MCF 10A (cell line): ENCODE measurements around the gene TMEM203. TPM values are rescaled to one million over a fixed set of nuclear protein-coding genes. Genes with fewer than 3 reads are reported as not detected.
"Not testable (repeated sequence)": the region's sequence is repeated elsewhere in the genome, so short reads cannot be mapped to it uniquely, and the experiment has no call there.

Experiments used
- BruUV-seq: library from RNA; stranded (reverse); fragments of 400-500 nt; replicated peaks from 2 replicates; lab custom pipeline; 2021; lab: Mats Ljungman, UMichigan
- CTCF ChIA-PET: fragments of 300-600 bp; sonication (Branson Sonifier 250); formaldehyde crosslinking; extraction: SDS; loops from one replicate; lab custom pipeline; 2021; ENCODE audit warnings: antibody characterized with exemption, inconsistent platforms; lab: Yijun Ruan, JAX
- POLR2A ChIA-PET: fragments of 300-600, 350-650 bp; sonication (Branson Sonifier 250); formaldehyde crosslinking; extraction: SDS; loops from one replicate; lab custom pipeline; 2020; ENCODE audit warnings: antibody characterized with exemption, inconsistent platforms; lab: Yijun Ruan, JAX
- DNase-seq: peaks from one replicate; pipeline ENCODE4 v3.0.0-alpha.2; 2018; ENCODE audit not compliant: unreplicated experiment
- H3K27ac Mint-ChIP-seq: one replicate; pipeline ENCODE4 v1.8.0; 2022; ENCODE audit warnings: mild to moderate bottlenecking, low read depth, mixed read lengths; ENCODE audit not compliant: unreplicated experiment
- H3K27me3 Mint-ChIP-seq: one replicate; pipeline ENCODE4 v1.8.0; 2022; ENCODE audit warnings: mixed read lengths; ENCODE audit not compliant: insufficient read depth, unreplicated experiment
- H3K36me3 Mint-ChIP-seq: one replicate; pipeline ENCODE4 v1.8.0; 2022; ENCODE audit warnings: mild to moderate bottlenecking, moderate library complexity, mixed read lengths; ENCODE audit not compliant: insufficient read depth, unreplicated experiment
- H3K4me1 Mint-ChIP-seq: one replicate; pipeline ENCODE4 v1.8.0; 2022; ENCODE audit warnings: mixed read lengths; ENCODE audit not compliant: insufficient read depth, unreplicated experiment
- H3K4me3 Mint-ChIP-seq: one replicate; pipeline ENCODE4 v1.8.0; 2022; ENCODE audit warnings: mild to moderate bottlenecking, moderate library complexity, mixed read lengths; ENCODE audit not compliant: unreplicated experiment
- H3K9me3 Mint-ChIP-seq: one replicate; pipeline ENCODE4 v1.8.0; 2022; ENCODE audit warnings: mixed read lengths; ENCODE audit not compliant: unreplicated experiment
- CTCF ChIP-seq: fragments of 200-600 bp; IDR thresholded peaks from one replicate; pipeline ENCODE4 v1.8.0; 2022; ENCODE audit warnings: antibody characterized with exemption, mild to moderate bottlenecking; ENCODE audit not compliant: unreplicated experiment
- intact Hi-C: fragments of 100-400 bp; cut with micrococcal nuclease; formaldehyde crosslinking; loops from 2 replicates; pipeline ENCODE4 v1.14.1; 2022
- total RNA-seq: library from RNA; stranded (reverse); gene quantifications from 2 replicates; pipeline ENCODE4 v1.2.3, GENCODE V29; 2022

The TMEM203 gene
- total RNA-seq, 1 experiment from 2014 or later: 31.4 TPM

- intact Hi-C loops: loop anchor here (2.0 kb wide), 1 partner anchor 52 kb away; the partner anchor contains the start of genes ANAPC2 and SSNA1
- Mint-ChIP-seq H3K27ac (no peak overlapping the region), H3K36me3 (peaks cover 45% of the 10 kb centered on the region), H3K4me3 (peak overlapping the region; percentile 80), H3K9me3 (no peaks in the 10 kb centered on the region), H3K27me3 (no peaks in the 10 kb centered on the region), H3K4me1 (peaks cover 15% of the 10 kb centered on the region)
- TF ChIP-seq CTCF: no peak
- ChIA-PET POLR2A (interaction anchor here (0.6 to 8.6 kb wide), 39 partner anchors 9 to 1146 kb away, joined by 3 to 118 read pairs (median 4); partner anchors contain the start of genes ANAPC2, CYSRT1, MAN1B1 and MRPL41), CTCF (interaction anchor here (0.7 to 1.3 kb wide), 3 partner anchors 14 to 70 kb away, joined by 3 read pairs; no protein-coding TSS in a partner anchor)
- BruUV-seq: no TSS peak
- DNase-seq: peak; percentile 71
Measured at GRCh38 chr9:137240318-137240840, 34.9 kb upstream of the TMEM203 start.

GRCh38 chr9:137239541-137240200, 34.2 kb upstream of the TMEM203 start:
- ChIA-PET POLR2A (interaction anchor here (0.6 to 8.6 kb wide), 18 partner anchors 10 to 511 kb away, joined by 3 to 118 read pairs (median 10); partner anchors contain the start of genes ANAPC2, CYSRT1, MAN1B1 and NDOR1), CTCF (interaction anchor here (0.7 to 3.5 kb wide), 5 partner anchors 13 to 153 kb away, joined by 3 to 36 read pairs (median 3); partner anchors contain the start of genes CYSRT1, MAN1B1, RNF208 and RNF224)
- Mint-ChIP-seq H3K4me1 (peaks cover 15% of the 10 kb centered on the region), H3K4me3 (peak overlapping the region; percentile 80), H3K36me3 (peaks cover 52% of the 10 kb centered on the region)
- not testable (repeated sequence) for DNase-seq, H3K27me3 Mint-ChIP-seq, H3K27ac Mint-ChIP-seq, H3K9me3 Mint-ChIP-seq
- intact Hi-C loops: loop anchor here (2.0 kb wide), 1 partner anchor 51 kb away; the partner anchor contains the start of genes ANAPC2 and SSNA1
- BruUV-seq: TSS peak; percentile 65

GRCh38 chr9:137237759-137238726, 32.6 kb upstream of the TMEM203 start:
- Mint-ChIP-seq H3K27ac (no peak overlapping the region), H3K27me3 (no peaks in the 10 kb centered on the region), H3K9me3 (no peaks in the 10 kb centered on the region), H3K36me3 (peaks cover 37% of the 10 kb centered on the region), H3K4me3 (no peak overlapping the region), H3K4me1 (no peaks in the 10 kb centered on the region)
- no TSS peak for BruUV-seq
- ChIA-PET CTCF (interaction anchor here (0.5 to 3.5 kb wide), 12 partner anchors 7 to 193 kb away, joined by 3 to 36 read pairs (median 4); partner anchors contain the start of genes CYSRT1, MAN1B1, NPDC1 and RNF208), POLR2A (interaction anchor here (0.6 to 1.8 kb wide), 2 partner anchors 17 to 49 kb away, joined by 3 to 16 read pairs; partner anchors contain the start of genes ANAPC2, NELFB and SSNA1)
- intact Hi-C loops: no loop called here
- DNase-seq: no peak
- no peak for TF ChIP-seq CTCF

GRCh38 chr9:137236936-137237421, 31.5 kb upstream of the TMEM203 start:
- POLR2A ChIA-PET: interaction anchor here (1.0 to 1.8 kb wide), 5 partner anchors 10 to 108 kb away, joined by 4 to 16 read pairs (median 4); partner anchors contain the start of genes ANAPC2, CYSRT1, SSNA1 and TPRN

More at GRCh38 chr9:137236936-137237421, 31.5 kb upstream of the TMEM203 start:
- no peak for TF ChIP-seq CTCF
- Mint-ChIP-seq H3K4me3 (no peak overlapping the region), H3K36me3 (peaks cover 26% of the 10 kb centered on the region), H3K27ac (no peak overlapping the region), H3K27me3 (no peaks in the 10 kb centered on the region), H3K4me1 (no peaks in the 10 kb centered on the region), H3K9me3 (no peaks in the 10 kb centered on the region)
- no TSS peak for BruUV-seq
- CTCF ChIA-PET: interaction anchor here (0.6 to 3.5 kb wide), 33 partner anchors 8 to 369 kb away, joined by 3 to 36 read pairs (median 4); partner anchors contain the start of genes ANAPC2, CYSRT1, EXD3 and NELFB
- no peak for DNase-seq
- intact Hi-C loops: no loop called here
